Smooth muscle cell (in vitro differentiated cells): ENCODE data around the gene HSFX2. TPM values are rescaled to one million over a fixed set of nuclear protein-coding genes. Genes with fewer than 3 reads are reported as not detected.
"Not testable (repeated sequence)": the region's sequence is repeated elsewhere in the genome, so short reads cannot be mapped to it uniquely, and the experiment has no call there.

Source experiments
- DNase-seq: peaks from one replicate; lab custom pipeline; 2025; ENCODE audit not compliant: unreplicated experiment; lab: John Stamatoyannopoulos, UW
- H2AFZ ChIP-seq: fragments of 200-600 bp; sonication (generic); 2 replicates; pipeline ENCODE4 v1.6.0; 2016; ENCODE audit warnings: antibody characterized with exemption, low read depth, mild to moderate bottlenecking
- H3F3A ChIP-seq: fragments of 200-600 bp; sonication (generic); 2 replicates; pipeline ENCODE4 v1.6.0; 2017; ENCODE audit warnings: antibody characterized with exemption, low read depth
- H3K27ac ChIP-seq: fragments of 200-600 bp; sonication (generic); 2 replicates; pipeline ENCODE4 v1.5.1; 2016; ENCODE audit warnings: low read depth, mild to moderate bottlenecking
- H3K27me3 ChIP-seq: fragments of 200-600 bp; sonication (generic); 2 replicates; pipeline ENCODE4 v1.6.1; 2016; ENCODE audit warnings: low read depth, mild to moderate bottlenecking
- H3K36me3 ChIP-seq: fragments of 200-600 bp; sonication (generic); 2 replicates; pipeline ENCODE4 v1.5.1; 2016; ENCODE audit warnings: low read depth
- H3K4me1 ChIP-seq: fragments of 200-600 bp; sonication (generic); 2 replicates; pipeline ENCODE4 v1.5.1; 2016; ENCODE audit warnings: low read depth
- H3K4me2 ChIP-seq: fragments of 200-600 bp; sonication (generic); 2 replicates; pipeline ENCODE4 v1.6.0; 2016; ENCODE audit warnings: mild to moderate bottlenecking
- H3K4me3 ChIP-seq: fragments of 200-600 bp; sonication (generic); 2 replicates; pipeline ENCODE4 v1.5.1; 2016; ENCODE audit warnings: mild to moderate bottlenecking
- H3K79me2 ChIP-seq: fragments of 200-600 bp; sonication (generic); 2 replicates; pipeline ENCODE4 v1.6.0; 2016; ENCODE audit warnings: low read depth, mild to moderate bottlenecking
- H3K9ac ChIP-seq: fragments of 200-600 bp; sonication (generic); 2 replicates; pipeline ENCODE4 v1.6.0; 2016; ENCODE audit warnings: low read depth
- H3K9me3 ChIP-seq: fragments of 200-600 bp; sonication (generic); replicated peaks from 2 replicates; pipeline ENCODE4 v1.5.1; 2016; ENCODE audit warnings: low read depth
- H4K20me1 ChIP-seq: fragments of 200-600 bp; sonication (generic); 2 replicates; pipeline ENCODE4 v1.6.0; 2016; ENCODE audit warnings: low read depth
- WGBS: methylation state at CpG from one replicate; pipeline ENCODE4 v1.1.7; 2016; ENCODE audit warnings: low lambda C conversion rate; 5-methylcytosine and 5-hydroxymethylcytosine counted together
- polyA plus RNA-seq: library from polyadenylated mRNA; unstranded; fragments of >200 nt; fragmentation: Nextera tagmentation; extraction: Ambion mirVana; gene quantifications from 2 replicates; pipeline ENCODE4 v1.2.1, GENCODE V29; 2016
- total RNA-seq: library from RNA; depleted of rRNA; stranded (reverse); fragments of >200 nt; gene quantifications from 2 replicates; pipeline ENCODE4 v1.2.3, GENCODE V29; 2014

HSFX2 gene
- total and polyA plus RNA-seq, 2 experiments from 2014 or later, result 0.63 TPM; not detected in 1

- H3K9ac ChIP-seq, H3K79me2 ChIP-seq, H3F3A ChIP-seq, H3K27ac ChIP-seq, H2AFZ ChIP-seq, H3K4me2 ChIP-seq, H3K9me3 ChIP-seq, H3K36me3 ChIP-seq, H3K27me3 ChIP-seq, H3K4me1 ChIP-seq, H4K20me1 ChIP-seq, DNase-seq, H3K4me3 ChIP-seq: not testable (repeated sequence)
- 60% methylated on average over 6 of the region's 11 CpGs for WGBS
Measured at GRCh38 chrX:149598603-149599002, 3.5 kb upstream of the HSFX2 start.

DNA sequence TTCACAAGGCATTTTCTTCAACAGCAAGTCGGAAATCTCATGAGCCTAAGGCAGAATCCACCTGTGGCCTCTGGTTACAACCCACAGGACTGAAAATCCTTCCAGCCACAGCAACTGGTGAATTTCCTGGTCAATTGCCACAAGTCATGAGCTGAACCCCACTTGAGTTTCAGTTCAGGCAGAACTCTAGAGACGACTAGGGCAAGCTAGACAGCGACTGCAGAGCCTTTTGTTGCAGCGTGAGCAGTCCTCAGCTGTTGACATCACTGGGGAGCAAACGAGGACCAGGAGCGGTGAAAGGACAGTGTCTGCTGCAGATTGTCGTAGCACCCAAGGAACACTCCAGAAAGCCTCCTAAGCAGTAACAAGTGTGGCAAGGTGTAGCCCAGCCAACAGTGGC lies 829 bp upstream of the HSFX2 start:
- not testable (repeated sequence) for H3K4me3 ChIP-seq, H3F3A ChIP-seq, H4K20me1 ChIP-seq, H3K9me3 ChIP-seq, H3K27me3 ChIP-seq, H3K9ac ChIP-seq, H3K36me3 ChIP-seq, H3K79me2 ChIP-seq, DNase-seq, H3K27ac ChIP-seq, H2AFZ ChIP-seq, H3K4me1 ChIP-seq, H3K4me2 ChIP-seq
- WGBS, result no CpG with 5 or more reads among the region's 7 CpGs

DNA sequence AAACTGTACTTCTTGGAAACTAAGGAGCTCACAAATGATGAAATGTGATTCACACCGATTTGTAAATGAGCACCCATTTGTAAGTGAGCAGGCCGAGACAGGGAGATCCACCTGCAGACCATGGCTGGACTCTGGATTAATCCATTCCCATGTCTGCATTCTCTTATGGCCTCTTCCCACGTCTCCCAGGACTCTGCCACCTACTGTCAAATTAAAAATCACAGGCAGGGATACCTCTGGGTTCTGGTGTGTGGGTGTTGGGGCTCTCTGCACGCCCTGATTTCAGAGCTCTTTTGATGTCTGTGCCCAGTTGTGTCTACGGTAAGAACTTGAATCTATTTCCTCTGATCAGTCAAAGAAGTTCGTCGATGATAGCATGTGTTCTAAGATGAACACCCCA lies 4.1 kb downstream of the HSFX2 start:
- not testable (repeated sequence) for H3K27me3 ChIP-seq, H3F3A ChIP-seq, H3K27ac ChIP-seq, H3K79me2 ChIP-seq, H3K9ac ChIP-seq, H3K4me3 ChIP-seq, H3K4me2 ChIP-seq, DNase-seq, H3K4me1 ChIP-seq, H3K36me3 ChIP-seq, H4K20me1 ChIP-seq, H3K9me3 ChIP-seq, H2AFZ ChIP-seq
- no CpG with 5 or more reads among the region's 7 CpGs for WGBS

DNA sequence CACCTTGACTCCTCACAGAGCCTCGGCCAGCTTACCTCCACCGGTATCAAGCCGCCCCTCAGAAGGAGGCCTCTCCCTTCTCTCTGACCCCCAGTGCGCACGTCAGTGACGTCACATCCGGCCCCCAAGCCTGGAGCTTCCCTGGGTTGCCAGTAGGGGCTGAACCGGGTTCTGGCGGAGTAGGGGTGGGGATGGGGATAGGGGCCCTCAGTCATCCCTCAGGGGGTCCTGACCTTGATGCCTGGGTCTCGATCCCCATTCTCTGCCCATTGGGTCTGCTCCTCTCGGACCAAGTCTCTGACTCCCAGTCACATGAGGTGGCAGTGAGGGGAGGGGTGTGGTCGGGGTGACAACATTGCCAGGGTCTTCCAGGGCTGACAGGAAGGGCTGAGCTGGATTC lies 7.8 kb downstream of the HSFX2 start, which contains the start of gene MAGEA9B:
MAGEA9B (minus strand) TSS at position 101 of the 400 bp plus-strand sequence. CDS start 4,280 bp downstream, outside the sequence.
- not testable (repeated sequence) for H3K27ac ChIP-seq, H3K9me3 ChIP-seq, H4K20me1 ChIP-seq, H3K4me2 ChIP-seq, H3K4me1 ChIP-seq, DNase-seq, H2AFZ ChIP-seq, H3K79me2 ChIP-seq, H3F3A ChIP-seq, H3K4me3 ChIP-seq, H3K36me3 ChIP-seq, H3K9ac ChIP-seq, H3K27me3 ChIP-seq
- no CpG with 5 or more reads among the region's 12 CpGs for WGBS

- H3K27ac ChIP-seq, H3K4me2 ChIP-seq, H3K36me3 ChIP-seq, H3K79me2 ChIP-seq, H2AFZ ChIP-seq, DNase-seq, H4K20me1 ChIP-seq, H3K4me3 ChIP-seq, H3F3A ChIP-seq, H3K9me3 ChIP-seq, H3K4me1 ChIP-seq, H3K27me3 ChIP-seq, H3K9ac ChIP-seq: not testable (repeated sequence)
- 88% methylated on average over 7 of the region's 17 CpGs for WGBS
Measured at GRCh38 chrX:149585631-149586030, 9.5 kb downstream of the HSFX2 start.

DNA sequence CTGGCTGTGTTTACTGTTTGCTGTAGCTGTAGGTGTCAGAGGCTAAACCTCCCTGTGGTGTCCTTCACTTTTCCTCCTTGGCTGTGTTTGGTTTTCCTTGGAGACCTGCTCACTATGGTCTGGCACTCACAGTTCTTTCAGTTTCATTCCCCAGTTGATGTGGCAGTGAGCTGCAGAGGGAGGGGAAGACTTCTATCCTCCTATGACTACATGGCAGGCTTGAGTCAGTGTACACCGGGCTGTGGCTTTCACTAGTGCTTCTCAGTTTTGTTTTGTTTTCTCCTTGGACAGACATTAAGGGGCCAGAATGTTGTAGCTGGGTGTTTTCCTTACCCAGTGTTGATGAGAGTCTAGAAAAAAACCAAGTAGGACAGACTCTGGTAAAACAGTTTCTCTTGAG lies 21.7 kb downstream of the HSFX2 start:
- no CpG with 5 or more reads among the region's 1 CpG for WGBS
- H3K4me2 ChIP-seq, H4K20me1 ChIP-seq, H2AFZ ChIP-seq, H3K9ac ChIP-seq, H3K9me3 ChIP-seq, DNase-seq, H3K27ac ChIP-seq, H3K79me2 ChIP-seq, H3K27me3 ChIP-seq, H3K4me1 ChIP-seq, H3K4me3 ChIP-seq, H3F3A ChIP-seq, H3K36me3 ChIP-seq: not testable (repeated sequence)
